ENCODE data around the gene GLA. TPM values are rescaled to one million over a fixed set of nuclear protein-coding genes. Genes with fewer than 3 reads are reported as not detected.

The GLA gene
- polyA plus RNA-seq (2013, experiment 1 of 2; ENCODE audit: insufficient read length): 13.4 TPM
- 12.4 TPM for polyA plus RNA-seq (2013, experiment 2 of 2; ENCODE audit: insufficient read length)

- peak; percentile 98 for DNase-seq
Observed at GRCh38 chrX:101407748-101408531, at the start of gene GLA, which contains the start of gene HNRNPH2. GLA (minus strand) TSS chrX:101407925; CDS start chrX:101407903, 22 bp downstream. HNRNPH2 (plus strand) TSS chrX:101408222; CDS start chrX:101411989, 3,767 bp downstream.

GRCh38 chrX:101452056-101452455 is 44.3 kb upstream of the GLA start:
- DNase-seq: no peak

GRCh38 chrX:101450961-101451360 is 43.2 kb upstream of the GLA start:
- DNase-seq: no peak

GRCh38 chrX:101450085-101450484 is 42.4 kb upstream of the GLA start:
- no peak for DNase-seq

GRCh38 chrX:101449279-101449678 is 41.6 kb upstream of the GLA start:
- no peak for DNase-seq

GRCh38 chrX:101442085-101442484 is 34.4 kb upstream of the GLA start:
- DNase-seq: no peak

- peak; percentile 52 for DNase-seq
Observed at GRCh38 chrX:101430457-101431078, 22.8 kb upstream of the GLA start.

GRCh38 chrX:101429934-101430333 is 22.2 kb upstream of the GLA start:
- peak; percentile 49 for DNase-seq

GRCh38 chrX:101427954-101428353 is 20.2 kb upstream of the GLA start:
- no peak for DNase-seq

- DNase-seq: no peak
Observed at GRCh38 chrX:101419489-101419888, 11.8 kb upstream of the GLA start.

- peak; percentile 38 for DNase-seq
Observed at GRCh38 chrX:101417981-101418841, 10.5 kb upstream of the GLA start.

GRCh38 chrX:101417190-101417589 is 9.5 kb upstream of the GLA start:
- DNase-seq: no peak

GRCh38 chrX:101416691-101417090 is 9.0 kb upstream of the GLA start:
- DNase-seq: no peak

GRCh38 chrX:101415180-101416145 is 7.7 kb upstream of the GLA start:
- peak; percentile 71 for DNase-seq

- no peak for DNase-seq
Observed at GRCh38 chrX:101411984-101412383, 4.3 kb upstream of the GLA start.

GRCh38 chrX:101410461-101410860 is 2.7 kb upstream of the GLA start:
- DNase-seq: no peak

- DNase-seq: no peak
Observed at GRCh38 chrX:101409043-101409442, 1.3 kb upstream of the GLA start.

- DNase-seq: no peak
Observed at GRCh38 chrX:101408532-101408841, 762 bp upstream of the GLA start.

GRCh38 chrX:101407167-101407747 is 468 bp downstream of the GLA start:
- no peak for DNase-seq

GRCh38 chrX:101399825-101400224 is 7.9 kb downstream of the GLA start:
- DNase-seq: no peak

GRCh38 chrX:101398694-101399093 is 9.0 kb downstream of the GLA start:
- DNase-seq: no peak
